WTC11 (cell line): Measurements from ENCODE around the gene UNC79. TPM values are rescaled to one million over a fixed set of nuclear protein-coding genes. Genes with fewer than 3 reads are reported as not detected.

Experiments used
- ATAC-seq: fragments of 200-7000 bp; cut with Tn5 transposase; 2 replicates; pipeline ENCODE4 v1.10.0; 2021; ENCODE audit warnings: mild to moderate bottlenecking, moderate library complexity
- CTCF ChIA-PET: fragments of 300-600 bp; sonication (Branson Sonifier 250); formaldehyde crosslinking; loops from one replicate; lab custom pipeline; 2021; ENCODE audit warnings: antibody characterized with exemption; lab: Charles Lee
- POLR2A ChIA-PET: fragments of 350-600 bp; sonication (Branson Sonifier 250); formaldehyde crosslinking; loops from one replicate; lab custom pipeline; 2021; ENCODE audit warnings: antibody characterized with exemption; lab: Charles Lee
- DNase-seq: peaks from one replicate; pipeline ENCODE4 v3.0.0; 2021; ENCODE audit warnings: low spot score
- H3K27ac Mint-ChIP-seq: 2 replicates; pipeline ENCODE4 v1.8.0; 2021; ENCODE audit warnings: mixed read lengths
- H3K27me3 Mint-ChIP-seq: 2 replicates; pipeline ENCODE4 v1.8.0; 2021; ENCODE audit warnings: low read depth, mild to moderate bottlenecking, moderate library complexity, mixed read lengths
- H3K36me3 Mint-ChIP-seq: 2 replicates; pipeline ENCODE4 v1.8.0; 2021; ENCODE audit warnings: mixed read lengths
- H3K4me1 Mint-ChIP-seq: 2 replicates; pipeline ENCODE4 v1.8.0; 2022; ENCODE audit warnings: mixed read lengths
- H3K4me3 Mint-ChIP-seq: 2 replicates; pipeline ENCODE4 v1.8.0; 2021; ENCODE audit warnings: mild to moderate bottlenecking, moderate library complexity, mixed read lengths
- H3K9me3 Mint-ChIP-seq: 2 replicates; pipeline ENCODE4 v1.8.0; 2021; ENCODE audit warnings: mixed read lengths
- CTCF ChIP-seq: fragments of 200-600 bp; IDR thresholded peaks from 2 replicates; pipeline ENCODE4 v1.8.0; 2022; ENCODE audit warnings: antibody characterized with exemption
- ETV6 ChIP-seq: sonication (generic); formaldehyde crosslinking; IDR thresholded peaks from 2 replicates; pipeline ENCODE4 v1.8.1; 2022; ENCODE audit warnings: mild to moderate bottlenecking, missing genetic modification reagents
- FOXK1 ChIP-seq: sonication (generic); formaldehyde crosslinking; IDR thresholded peaks from 2 replicates; pipeline ENCODE4 v1.8.0; 2022; ENCODE audit warnings: mild to moderate bottlenecking, moderate library complexity, missing genetic modification reagents
- GTF2I ChIP-seq: fragments of 250-450 bp; sonication (Bioruptor Pico); conservative IDR thresholded peaks from 2 replicates; pipeline ENCODE4 v1.4.0; 2021; ENCODE audit warnings: mild to moderate bottlenecking
- NFATC4 ChIP-seq: fragments of 250-450 bp; sonication (Bioruptor Pico); IDR thresholded peaks from 2 replicates; pipeline ENCODE4 v1.9.0; 2021; ENCODE audit warnings: mild to moderate bottlenecking
- NFE2L1 ChIP-seq: sonication (generic); formaldehyde crosslinking; IDR thresholded peaks from 2 replicates; pipeline ENCODE4 v1.8.1; 2023; ENCODE audit warnings: missing genetic modification reagents
- NR2C2 ChIP-seq: sonication (generic); formaldehyde crosslinking; IDR thresholded peaks from 2 replicates; pipeline ENCODE4 v1.8.0; 2022; ENCODE audit warnings: mild to moderate bottlenecking, missing genetic modification reagents
- OVOL2 ChIP-seq: fragments of 250-450 bp; sonication (Bioruptor Pico); IDR thresholded peaks from 2 replicates; pipeline ENCODE4 v1.9.0; 2021; ENCODE audit warnings: mild to moderate bottlenecking, borderline replicate concordance
- PREB ChIP-seq: sonication (generic); formaldehyde crosslinking; IDR thresholded peaks from 2 replicates; pipeline ENCODE4 v1.8.1; 2022; ENCODE audit warnings: mild to moderate bottlenecking, missing genetic modification reagents, moderate library complexity, borderline replicate concordance
- SMAD3 ChIP-seq: sonication (generic); formaldehyde crosslinking; IDR thresholded peaks from 2 replicates; pipeline ENCODE4 v1.8.0; 2022; ENCODE audit warnings: missing genetic modification reagents, mild to moderate bottlenecking, borderline replicate concordance
- SP1 ChIP-seq: sonication (generic); formaldehyde crosslinking; conservative IDR thresholded peaks from 2 replicates; pipeline ENCODE4 v1.8.1; 2022; ENCODE audit warnings: missing genetic modification reagents
- TEAD4 ChIP-seq: sonication (generic); formaldehyde crosslinking; IDR thresholded peaks from 2 replicates; pipeline ENCODE4 v1.8.0; 2022; ENCODE audit warnings: mild to moderate bottlenecking, missing genetic modification reagents
- TP53 ChIP-seq: sonication (generic); formaldehyde crosslinking; IDR thresholded peaks from 2 replicates; pipeline ENCODE4 v1.8.1; 2023; ENCODE audit warnings: mild to moderate bottlenecking, missing genetic modification reagents
- ZNF138 ChIP-seq: sonication (generic); formaldehyde crosslinking; conservative IDR thresholded peaks from 2 replicates; pipeline ENCODE4 v1.8.1; 2022; ENCODE audit warnings: mild to moderate bottlenecking, moderate library complexity, missing genetic modification reagents
- ZNF232 ChIP-seq: sonication (generic); formaldehyde crosslinking; IDR thresholded peaks from 2 replicates; pipeline ENCODE4 v1.8.0; 2022; ENCODE audit warnings: mild to moderate bottlenecking, missing genetic modification reagents
- ZNF263 ChIP-seq: sonication (generic); formaldehyde crosslinking; IDR thresholded peaks from 2 replicates; pipeline ENCODE4 v1.8.1; 2022; ENCODE audit warnings: low read depth, mild to moderate bottlenecking, moderate library complexity, missing genetic modification reagents
- ZNF671 ChIP-seq: fragments of 250-450 bp; sonication (Bioruptor Pico); IDR thresholded peaks from 2 replicates; pipeline ENCODE4 v1.8.0; 2021; ENCODE audit warnings: mild to moderate bottlenecking
- total RNA-seq: library from RNA; stranded (reverse); gene quantifications from 3 replicates; pipeline ENCODE4 v1.2.3, GENCODE V29; 2021
- TF ChIP-seq, protein P1 (sequence below): sonication (generic); formaldehyde crosslinking; IDR thresholded peaks from 2 replicates; pipeline ENCODE4 v1.8.1; 2023; ENCODE audit warnings: mild to moderate bottlenecking, missing genetic modification reagents
- TF ChIP-seq, protein P2 (sequence below): sonication (generic); formaldehyde crosslinking; IDR thresholded peaks from 2 replicates; pipeline ENCODE4 v1.8.0; 2023; ENCODE audit warnings: missing genetic modification reagents, mild to moderate bottlenecking, borderline replicate concordance
- TF ChIP-seq, protein P3 (sequence below): fragments of 250-450 bp; sonication (Bioruptor Pico); IDR thresholded peaks from 2 replicates; pipeline ENCODE4 v1.9.0; 2021; ENCODE audit warnings: mild to moderate bottlenecking

UNC79 gene
- total RNA-seq, 1 experiment from 2014 or later = 2.1 TPM

DNA sequence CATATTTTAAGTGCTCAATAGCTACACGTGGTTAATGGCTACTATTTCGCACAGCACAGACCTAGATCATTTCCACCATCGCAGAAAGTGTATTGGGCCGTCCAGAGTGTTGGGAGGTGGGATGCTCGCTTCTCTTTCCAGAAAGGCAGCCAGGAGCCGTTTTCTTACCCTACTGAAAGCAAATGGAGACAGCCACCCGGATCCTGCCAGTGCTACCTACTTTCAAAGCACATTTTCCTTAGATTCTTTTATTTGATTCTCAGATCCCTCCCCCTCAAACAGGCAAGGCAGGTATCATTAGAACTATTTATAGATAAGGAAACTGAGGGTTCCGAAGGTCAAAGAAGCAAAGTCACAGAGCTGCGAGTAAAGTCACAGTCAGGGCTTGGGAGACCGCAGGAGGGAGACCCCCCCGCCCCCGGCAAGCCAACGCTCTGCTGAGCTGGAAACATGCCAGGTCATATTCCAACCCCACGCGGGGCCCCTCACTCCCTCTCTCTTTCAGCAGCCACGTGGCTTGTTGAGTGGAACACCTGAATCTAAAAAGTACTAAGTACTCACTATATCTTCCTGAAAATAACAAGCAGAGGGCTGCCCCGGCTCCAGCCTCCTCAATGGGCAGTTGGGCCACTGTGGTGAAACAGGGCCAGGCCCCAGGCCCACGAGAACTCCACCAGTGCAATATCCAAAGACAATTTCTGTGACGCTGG is 321.4 kb downstream of the UNC79 start:
- H3K9me3 Mint-ChIP-seq = peaks cover 5% of the 10 kb centered on the region

DNA sequence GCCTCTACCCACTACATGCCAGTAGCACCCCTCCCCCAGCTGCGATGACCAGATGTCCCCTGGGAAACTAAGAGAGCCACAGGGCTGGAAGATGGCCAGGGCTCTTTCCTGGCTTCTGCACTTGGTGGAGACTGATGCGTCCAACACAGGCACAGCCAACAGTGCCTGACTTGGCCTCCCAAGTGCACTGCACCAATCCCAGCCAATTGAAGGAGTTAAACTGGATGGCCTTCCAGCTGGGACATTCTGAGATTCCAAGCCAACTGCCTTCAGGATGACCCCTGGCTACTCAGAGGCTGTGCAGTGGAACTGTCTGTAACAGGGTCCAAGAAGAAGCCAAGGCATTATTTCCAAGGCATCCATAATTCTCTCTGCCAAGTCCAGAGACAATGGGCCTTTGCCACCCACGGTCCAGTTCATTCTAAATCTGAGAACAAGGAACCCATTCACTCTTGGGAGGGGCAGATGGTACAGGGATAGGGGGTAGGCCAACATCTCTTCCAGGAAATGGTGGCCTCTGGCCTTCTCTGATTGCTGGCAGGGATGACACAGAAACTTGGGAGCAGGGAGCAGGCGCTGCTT is 322.3 kb downstream of the UNC79 start:
- TF ChIP-seq FOXK1 (CRISPR knock-in tag) = no peak
- TF ChIP-seq, protein P1, sequence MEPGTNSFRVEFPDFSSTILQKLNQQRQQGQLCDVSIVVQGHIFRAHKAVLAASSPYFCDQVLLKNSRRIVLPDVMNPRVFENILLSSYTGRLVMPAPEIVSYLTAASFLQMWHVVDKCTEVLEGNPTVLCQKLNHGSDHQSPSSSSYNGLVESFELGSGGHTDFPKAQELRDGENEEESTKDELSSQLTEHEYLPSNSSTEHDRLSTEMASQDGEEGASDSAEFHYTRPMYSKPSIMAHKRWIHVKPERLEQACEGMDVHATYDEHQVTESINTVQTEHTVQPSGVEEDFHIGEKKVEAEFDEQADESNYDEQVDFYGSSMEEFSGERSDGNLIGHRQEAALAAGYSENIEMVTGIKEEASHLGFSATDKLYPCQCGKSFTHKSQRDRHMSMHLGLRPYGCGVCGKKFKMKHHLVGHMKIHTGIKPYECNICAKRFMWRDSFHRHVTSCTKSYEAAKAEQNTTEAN (CRISPR knock-in tag) = no peak
- no peak for TF ChIP-seq NFE2L1 (CRISPR knock-in tag)
- TF ChIP-seq ZNF263 (CRISPR knock-in tag) = no peak
- no peak for TF ChIP-seq CTCF
- TF ChIP-seq NR2C2 (CRISPR knock-in tag) = no peak
- H3K9me3 Mint-ChIP-seq = peaks cover 5% of the 10 kb centered on the region
- POLR2A ChIA-PET = no interaction called here
- no peak overlapping the region for H3K4me3 Mint-ChIP-seq
- H3K27ac Mint-ChIP-seq = no peak overlapping the region
- peaks cover 7% of the 10 kb centered on the region; the same call in 1 of the 2 replicates for H3K4me1 Mint-ChIP-seq
- DNase-seq (no peak), ATAC-seq (no peak)
- CTCF ChIA-PET = no interaction called here
- H3K36me3 Mint-ChIP-seq = no peaks in the 10 kb centered on the region; the same call in 1 of the 2 replicates
- H3K27me3 Mint-ChIP-seq = no peaks in the 10 kb centered on the region

More for the DNA sequence above, 321.4 kb downstream of the UNC79 start:
- POLR2A ChIA-PET = no interaction called here
- ATAC-seq (no peak), DNase-seq (no peak)
- Mint-ChIP-seq H3K36me3 (no peaks in the 10 kb centered on the region; the same call in 1 of the 2 replicates), H3K4me1 (peaks cover 10% of the 10 kb centered on the region), H3K27ac (no peak overlapping the region; the same call in 1 of the 2 replicates), H3K4me3 (no peak overlapping the region)
- TF ChIP-seq ZNF232 (CRISPR knock-in tag) (no peak), ZNF671 (CRISPR knock-in tag) (no peak), ETV6 (CRISPR knock-in tag) (no peak), ZNF138 (no peak), SP1 (CRISPR knock-in tag) (no peak), TEAD4 (CRISPR knock-in tag) (no peak), OVOL2 (no peak), SMAD3 (CRISPR knock-in tag) (no peak), NFATC4 (CRISPR knock-in tag) (no peak), PREB (no peak), GTF2I (CRISPR knock-in tag) (no peak), TP53 (CRISPR knock-in tag) (no peak)
- TF ChIP-seq, protein P2, sequence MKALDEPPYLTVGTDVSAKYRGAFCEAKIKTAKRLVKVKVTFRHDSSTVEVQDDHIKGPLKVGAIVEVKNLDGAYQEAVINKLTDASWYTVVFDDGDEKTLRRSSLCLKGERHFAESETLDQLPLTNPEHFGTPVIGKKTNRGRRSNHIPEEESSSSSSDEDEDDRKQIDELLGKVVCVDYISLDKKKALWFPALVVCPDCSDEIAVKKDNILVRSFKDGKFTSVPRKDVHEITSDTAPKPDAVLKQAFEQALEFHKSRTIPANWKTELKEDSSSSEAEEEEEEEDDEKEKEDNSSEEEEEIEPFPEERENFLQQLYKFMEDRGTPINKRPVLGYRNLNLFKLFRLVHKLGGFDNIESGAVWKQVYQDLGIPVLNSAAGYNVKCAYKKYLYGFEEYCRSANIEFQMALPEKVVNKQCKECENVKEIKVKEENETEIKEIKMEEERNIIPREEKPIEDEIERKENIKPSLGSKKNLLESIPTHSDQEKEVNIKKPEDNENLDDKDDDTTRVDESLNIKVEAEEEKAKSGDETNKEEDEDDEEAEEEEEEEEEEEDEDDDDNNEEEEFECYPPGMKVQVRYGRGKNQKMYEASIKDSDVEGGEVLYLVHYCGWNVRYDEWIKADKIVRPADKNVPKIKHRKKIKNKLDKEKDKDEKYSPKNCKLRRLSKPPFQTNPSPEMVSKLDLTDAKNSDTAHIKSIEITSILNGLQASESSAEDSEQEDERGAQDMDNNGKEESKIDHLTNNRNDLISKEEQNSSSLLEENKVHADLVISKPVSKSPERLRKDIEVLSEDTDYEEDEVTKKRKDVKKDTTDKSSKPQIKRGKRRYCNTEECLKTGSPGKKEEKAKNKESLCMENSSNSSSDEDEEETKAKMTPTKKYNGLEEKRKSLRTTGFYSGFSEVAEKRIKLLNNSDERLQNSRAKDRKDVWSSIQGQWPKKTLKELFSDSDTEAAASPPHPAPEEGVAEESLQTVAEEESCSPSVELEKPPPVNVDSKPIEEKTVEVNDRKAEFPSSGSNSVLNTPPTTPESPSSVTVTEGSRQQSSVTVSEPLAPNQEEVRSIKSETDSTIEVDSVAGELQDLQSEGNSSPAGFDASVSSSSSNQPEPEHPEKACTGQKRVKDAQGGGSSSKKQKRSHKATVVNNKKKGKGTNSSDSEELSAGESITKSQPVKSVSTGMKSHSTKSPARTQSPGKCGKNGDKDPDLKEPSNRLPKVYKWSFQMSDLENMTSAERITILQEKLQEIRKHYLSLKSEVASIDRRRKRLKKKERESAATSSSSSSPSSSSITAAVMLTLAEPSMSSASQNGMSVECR (CRISPR knock-in tag) = no peak
- TF ChIP-seq, protein P1 (CRISPR knock-in tag) = no peak
- TF ChIP-seq, protein P3, sequence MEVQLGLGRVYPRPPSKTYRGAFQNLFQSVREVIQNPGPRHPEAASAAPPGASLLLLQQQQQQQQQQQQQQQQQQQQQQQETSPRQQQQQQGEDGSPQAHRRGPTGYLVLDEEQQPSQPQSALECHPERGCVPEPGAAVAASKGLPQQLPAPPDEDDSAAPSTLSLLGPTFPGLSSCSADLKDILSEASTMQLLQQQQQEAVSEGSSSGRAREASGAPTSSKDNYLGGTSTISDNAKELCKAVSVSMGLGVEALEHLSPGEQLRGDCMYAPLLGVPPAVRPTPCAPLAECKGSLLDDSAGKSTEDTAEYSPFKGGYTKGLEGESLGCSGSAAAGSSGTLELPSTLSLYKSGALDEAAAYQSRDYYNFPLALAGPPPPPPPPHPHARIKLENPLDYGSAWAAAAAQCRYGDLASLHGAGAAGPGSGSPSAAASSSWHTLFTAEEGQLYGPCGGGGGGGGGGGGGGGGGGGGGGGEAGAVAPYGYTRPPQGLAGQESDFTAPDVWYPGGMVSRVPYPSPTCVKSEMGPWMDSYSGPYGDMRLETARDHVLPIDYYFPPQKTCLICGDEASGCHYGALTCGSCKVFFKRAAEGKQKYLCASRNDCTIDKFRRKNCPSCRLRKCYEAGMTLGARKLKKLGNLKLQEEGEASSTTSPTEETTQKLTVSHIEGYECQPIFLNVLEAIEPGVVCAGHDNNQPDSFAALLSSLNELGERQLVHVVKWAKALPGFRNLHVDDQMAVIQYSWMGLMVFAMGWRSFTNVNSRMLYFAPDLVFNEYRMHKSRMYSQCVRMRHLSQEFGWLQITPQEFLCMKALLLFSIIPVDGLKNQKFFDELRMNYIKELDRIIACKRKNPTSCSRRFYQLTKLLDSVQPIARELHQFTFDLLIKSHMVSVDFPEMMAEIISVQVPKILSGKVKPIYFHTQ (CRISPR knock-in tag) = no peak
- TF ChIP-seq, all 79 proteins: peak for 0
- no peaks in the 10 kb centered on the region for H3K27me3 Mint-ChIP-seq
- CTCF ChIA-PET = no interaction called here
